IPS-11a (cell line): ENCODE results near the gene DSCAM.
"Not testable (repeated sequence)": the region's sequence is repeated elsewhere in the genome, so short reads cannot be mapped to it uniquely, and the experiment has no call there.

Experiments
- H3K4me3 ChIP-seq: one replicate; pipeline ENCODE4 v1.5.1; 2013; ENCODE audit warnings: low read depth, low read length, control low read depth

Gene DSCAM

DNA sequence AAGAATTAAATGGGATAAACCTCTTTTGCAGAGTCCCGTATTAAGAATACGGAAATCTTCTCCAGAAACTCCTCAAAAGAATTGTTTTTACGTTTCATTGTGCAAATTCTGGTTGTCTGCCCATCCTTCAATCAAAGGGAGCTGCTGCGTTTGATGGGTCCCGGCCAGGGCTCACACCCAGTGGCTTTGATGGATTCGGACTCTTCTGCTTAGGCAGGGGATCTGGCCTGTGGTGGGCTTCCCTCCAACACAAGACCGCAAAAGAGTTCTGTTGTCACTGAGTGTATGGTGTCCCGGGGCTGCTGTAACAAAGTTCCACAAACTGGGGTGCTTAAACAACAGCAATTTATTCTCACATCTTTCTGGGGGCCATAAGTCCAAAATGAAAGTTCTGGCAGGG is 577.7 kb downstream of the DSCAM start:
- no peak overlapping the region for H3K4me3 ChIP-seq

DNA sequence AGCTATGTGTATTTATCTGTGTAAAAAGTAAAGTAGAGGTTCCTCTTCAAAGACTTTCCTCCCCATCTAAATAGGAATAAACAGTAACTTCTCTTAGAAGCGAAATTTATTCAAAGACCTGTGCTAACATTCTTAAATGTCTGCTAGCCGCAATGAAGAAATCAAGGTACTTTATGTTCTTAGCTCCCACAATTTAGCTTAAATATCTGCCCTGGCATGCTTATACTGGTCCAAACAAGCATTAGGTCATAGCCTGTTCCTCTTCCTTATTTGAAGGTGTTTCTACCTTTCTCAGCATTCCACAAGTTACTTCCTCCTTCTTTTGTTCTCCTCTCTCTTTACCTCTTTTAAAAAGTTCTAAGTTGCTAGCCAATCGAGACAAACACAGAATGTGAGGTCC is 588.5 kb downstream of the DSCAM start:
- H3K4me3 ChIP-seq, result not testable (repeated sequence)

- H3K4me3 ChIP-seq, result no peak overlapping the region
Measured at GRCh38 chr21:40257342-40257741, 589.6 kb downstream of the DSCAM start.

DNA sequence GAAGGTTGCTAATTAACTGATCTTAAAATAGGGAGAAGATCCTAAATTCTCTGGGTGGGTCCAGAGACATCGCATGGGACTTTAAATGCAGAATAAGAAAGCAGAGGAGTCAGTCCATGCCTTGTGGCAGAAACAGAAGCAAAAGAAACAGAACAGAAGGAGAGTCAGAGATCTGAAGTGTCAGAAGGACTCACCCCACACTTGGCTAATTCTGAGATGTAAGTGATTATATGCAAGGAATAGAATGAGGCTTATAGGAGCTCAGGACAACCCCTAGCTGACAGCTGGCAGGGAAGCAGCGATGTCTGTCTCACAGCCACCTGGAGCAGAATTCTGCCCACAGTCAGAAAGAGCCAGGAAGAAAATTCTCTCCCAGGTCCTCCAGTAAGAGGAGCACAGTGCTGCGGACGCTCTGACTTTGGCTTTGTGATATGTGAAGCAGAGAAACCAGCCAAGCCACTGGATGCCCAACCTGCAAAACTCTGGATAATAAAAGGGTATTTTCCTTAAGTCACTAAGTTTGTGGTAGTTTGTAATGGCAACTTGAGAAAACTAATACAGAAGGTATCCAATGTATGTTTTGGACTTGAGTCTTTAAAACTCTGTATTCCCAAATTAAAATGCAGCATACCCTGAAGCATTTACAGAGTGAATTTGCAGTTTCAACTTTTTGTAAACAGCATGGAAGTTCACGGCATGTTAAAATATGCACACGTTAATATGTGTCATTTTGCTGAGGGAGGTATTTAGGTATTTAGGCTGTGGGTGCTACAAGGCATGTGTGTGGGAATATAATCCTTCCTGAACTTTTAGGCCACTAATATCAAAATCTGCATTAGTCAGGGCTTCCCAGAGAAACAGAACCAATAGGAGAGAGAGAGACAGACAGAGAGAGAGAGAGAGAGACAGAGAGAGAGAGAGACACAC is 591.2 kb downstream of the DSCAM start:
- no peak overlapping the region for H3K4me3 ChIP-seq

- H3K4me3 ChIP-seq, result no peak overlapping the region
Measured at GRCh38 chr21:40254540-40255465, 592.2 kb downstream of the DSCAM start.

DNA sequence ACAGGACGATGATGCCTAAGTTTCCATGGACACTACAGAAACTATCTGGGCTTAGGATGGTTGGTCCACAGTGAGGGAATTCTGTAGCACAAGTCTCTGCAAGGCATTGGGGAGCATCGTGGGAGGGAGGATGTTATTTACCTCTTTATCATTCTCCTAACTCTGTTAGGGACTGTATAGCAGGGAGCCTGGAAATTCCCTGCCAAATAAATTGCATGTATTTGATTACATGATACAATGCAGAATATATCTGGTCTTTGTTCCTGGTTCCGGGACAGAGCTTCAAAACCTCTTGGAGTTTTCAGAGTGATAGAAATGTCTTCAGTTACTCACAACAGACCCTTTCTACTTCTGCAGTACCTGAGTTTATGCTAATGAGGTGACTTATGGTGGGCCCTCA is 593.8 kb downstream of the DSCAM start:
- no peak overlapping the region for H3K4me3 ChIP-seq

DNA sequence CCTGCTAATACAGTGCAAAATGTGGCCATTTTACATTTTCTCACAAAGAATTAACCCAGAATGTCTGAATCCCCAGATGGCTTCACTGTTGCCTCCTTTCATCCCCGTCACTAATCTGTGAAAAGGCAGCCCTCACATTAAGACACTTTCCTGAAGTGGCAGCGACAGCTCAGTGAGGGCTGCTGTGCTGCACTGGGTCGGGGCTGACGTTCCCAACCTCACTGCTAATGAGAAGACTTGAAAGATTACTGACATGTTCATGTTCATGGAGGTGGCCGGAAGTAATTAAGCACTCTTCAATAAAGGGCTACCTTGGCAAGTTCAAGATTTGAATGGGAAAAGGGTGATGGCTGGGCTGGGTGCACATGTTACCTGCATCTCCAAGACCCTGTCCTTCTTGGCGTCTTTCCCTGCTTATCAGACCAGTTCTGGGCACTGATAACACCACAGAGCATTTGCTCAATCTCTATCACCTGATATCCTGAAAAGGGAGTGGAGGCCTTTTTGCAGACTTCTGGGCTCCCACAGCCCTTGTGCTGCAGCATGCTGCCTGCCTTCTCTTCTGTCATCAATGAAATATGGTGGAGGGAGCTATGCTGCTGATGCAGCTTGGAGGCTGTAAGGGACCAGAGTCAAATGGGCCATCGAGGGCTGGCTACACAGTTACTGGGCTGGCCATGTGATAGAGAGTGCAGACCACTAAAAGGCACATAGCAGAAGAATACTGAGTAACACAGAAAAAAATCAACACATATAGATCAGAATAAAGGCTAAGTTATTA is 596.3 kb downstream of the DSCAM start:
- no peak overlapping the region for H3K4me3 ChIP-seq

- no peak overlapping the region for H3K4me3 ChIP-seq
Measured at GRCh38 chr21:40244981-40245380, 602.0 kb downstream of the DSCAM start.

- no peak overlapping the region for H3K4me3 ChIP-seq
Measured at GRCh38 chr21:40243685-40244084, 603.3 kb downstream of the DSCAM start.

GRCh38 chr21:40242586-40243265 is 604.2 kb downstream of the DSCAM start:
- H3K4me3 ChIP-seq, result no peak overlapping the region

- no peak overlapping the region for H3K4me3 ChIP-seq
Measured at GRCh38 chr21:40235528-40235927, 611.4 kb downstream of the DSCAM start.

GRCh38 chr21:40231979-40232378 is 615.0 kb downstream of the DSCAM start:
- no peak overlapping the region for H3K4me3 ChIP-seq

DNA sequence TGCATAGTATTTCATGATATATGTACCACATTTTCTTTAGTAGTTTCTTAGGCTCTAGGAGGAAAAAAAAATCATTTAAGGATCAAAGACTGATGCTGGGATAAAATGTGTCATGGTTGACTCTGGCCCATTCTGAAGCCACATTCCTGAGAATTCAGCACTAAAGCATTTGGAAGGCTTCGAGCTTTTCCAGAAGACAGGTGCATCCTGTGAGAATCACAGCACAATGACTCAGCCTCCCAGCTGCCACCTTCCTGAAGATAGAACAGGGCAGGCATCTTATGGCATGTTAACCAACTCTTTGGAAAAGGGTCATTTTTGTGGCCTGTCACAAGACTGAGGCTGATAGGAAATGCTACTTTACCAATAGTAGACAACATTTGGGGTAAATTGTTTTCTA is 619.9 kb downstream of the DSCAM start:
- no peak overlapping the region for H3K4me3 ChIP-seq

DNA sequence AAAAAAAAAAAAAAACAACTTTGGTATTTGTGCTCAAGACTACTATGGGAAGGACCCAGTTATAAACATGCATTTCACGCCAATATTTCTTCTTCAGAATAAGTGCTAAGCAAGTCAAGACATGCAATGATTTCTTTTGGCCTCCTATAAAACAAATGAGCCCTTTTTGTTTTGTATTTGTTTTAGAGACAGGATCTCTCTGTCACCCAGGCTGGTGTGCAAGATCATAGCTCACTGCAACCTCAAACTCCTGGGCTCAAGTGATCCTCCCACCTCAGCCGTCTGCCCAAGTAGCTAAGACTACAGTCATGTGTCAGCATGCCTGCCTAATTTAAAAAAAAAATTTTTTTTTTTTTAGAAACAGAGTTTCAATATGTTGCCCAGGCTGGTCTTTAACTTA is 631.0 kb downstream of the DSCAM start:
- H3K4me3 ChIP-seq, result no peak overlapping the region

DNA sequence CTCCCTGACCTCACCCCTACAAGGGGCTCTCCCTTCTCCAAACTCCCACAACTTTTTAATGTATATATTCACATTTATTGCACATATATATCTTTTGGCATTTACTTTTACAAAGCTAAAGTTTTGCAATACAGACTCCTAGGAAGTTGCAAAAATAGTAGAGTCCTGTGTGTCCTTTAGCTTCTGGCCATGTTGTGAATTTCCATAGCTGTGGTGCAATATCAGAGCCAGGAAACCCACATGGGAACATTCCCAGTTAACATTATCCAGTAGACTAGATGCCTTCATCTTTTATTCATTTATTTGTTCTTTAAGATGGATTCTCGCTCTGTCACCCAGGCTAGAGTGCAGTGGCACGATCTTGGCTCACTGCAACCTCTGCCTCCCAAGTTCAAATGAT is 636.7 kb downstream of the DSCAM start:
- H3K4me3 ChIP-seq, result no peak overlapping the region

DNA sequence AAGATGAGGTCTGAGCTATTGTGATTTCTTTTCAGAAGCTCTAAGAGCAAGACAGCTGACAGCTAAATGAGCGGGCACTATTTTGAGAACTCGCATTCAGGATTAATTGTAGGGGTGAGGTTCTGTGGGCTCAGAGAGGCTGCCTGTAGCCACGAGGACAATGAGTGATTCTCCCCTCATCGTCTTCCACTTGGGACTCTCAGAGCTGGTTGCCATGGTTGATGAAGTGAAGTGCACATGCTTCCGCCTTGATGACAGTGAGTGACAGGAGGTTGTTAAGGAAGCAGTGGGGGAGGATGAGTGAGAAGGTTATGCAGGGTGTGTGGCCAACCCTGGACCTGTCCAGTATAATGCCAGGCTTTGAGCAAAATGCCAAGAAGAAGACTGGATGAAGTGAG is 638.0 kb downstream of the DSCAM start:
- H3K4me3 ChIP-seq, result no peak overlapping the region

DNA sequence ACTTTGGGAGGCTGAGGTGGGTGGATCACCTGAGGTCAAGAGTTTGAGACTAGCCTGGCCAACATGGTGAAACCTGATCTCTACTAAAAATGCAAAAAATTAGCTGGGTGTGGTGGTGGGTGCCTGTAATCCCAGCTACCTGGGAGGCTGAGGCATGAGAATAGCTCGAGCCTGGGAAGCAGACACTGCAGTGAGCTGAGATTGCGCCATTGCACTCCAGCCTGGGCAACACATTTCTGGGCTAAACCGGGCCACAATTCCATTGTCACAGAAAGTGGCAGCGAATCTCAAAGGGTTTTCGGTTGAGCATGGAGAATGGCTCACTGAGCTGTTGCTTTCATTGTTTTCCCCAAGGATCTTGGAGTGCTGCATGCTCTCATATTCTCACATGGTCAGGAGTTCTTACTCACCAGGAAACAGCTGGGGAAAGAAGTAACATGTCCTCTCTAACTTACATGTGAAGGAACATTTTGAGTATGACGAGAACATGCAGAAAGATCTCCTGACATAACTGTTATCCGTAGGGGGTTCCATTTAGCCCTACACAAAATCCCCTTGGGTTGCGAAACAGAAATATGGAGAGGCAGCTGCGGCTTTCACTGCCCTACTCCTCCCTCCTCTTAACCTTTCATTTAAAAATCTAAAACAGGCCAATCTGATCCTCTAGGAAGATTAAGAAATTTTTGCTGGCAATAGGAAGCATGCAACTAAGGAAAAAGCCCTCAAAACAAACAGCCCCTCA is 638.6 kb downstream of the DSCAM start:
- no peak overlapping the region for H3K4me3 ChIP-seq

DNA sequence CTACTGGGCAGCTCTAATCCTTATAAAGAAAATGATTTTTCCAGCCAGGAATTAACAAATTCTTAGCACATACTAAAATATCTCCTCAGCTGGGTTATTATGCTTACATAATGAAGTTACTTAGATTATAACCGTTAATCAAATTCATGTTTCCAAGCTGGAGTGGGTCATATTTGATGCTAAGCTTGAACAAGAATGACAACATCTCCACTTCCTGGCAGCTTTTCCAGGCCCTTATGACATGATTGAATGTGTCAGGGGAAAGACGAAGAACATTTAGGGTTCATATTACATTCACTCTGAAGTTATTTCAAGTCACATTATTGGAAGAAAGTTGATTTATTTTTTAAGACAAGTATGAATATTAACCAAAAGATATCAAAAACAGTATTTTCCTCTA is 646.0 kb downstream of the DSCAM start:
- H3K4me3 ChIP-seq, result no peak overlapping the region

DNA sequence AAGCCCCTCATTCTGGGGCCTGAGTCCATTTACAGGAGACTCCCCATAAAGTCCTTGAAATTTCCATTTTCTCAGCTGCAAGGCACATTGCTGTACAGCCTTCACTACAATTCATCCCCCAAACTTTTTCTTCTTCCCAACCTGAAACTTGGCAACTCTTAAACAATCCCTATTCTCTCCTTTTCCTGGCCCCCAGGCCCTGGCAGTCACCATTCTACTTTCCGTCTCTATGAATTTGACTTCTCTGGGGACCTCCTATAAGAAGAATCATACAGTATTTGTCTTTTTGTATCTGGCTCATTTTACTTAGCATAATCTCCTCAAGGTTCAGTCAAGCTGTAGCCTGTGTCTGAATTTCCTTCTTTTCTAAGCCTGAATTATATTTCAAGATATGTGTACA is 646.8 kb downstream of the DSCAM start:
- no peak overlapping the region for H3K4me3 ChIP-seq
